Trophoblast cell (in vitro differentiated cells and primary cell): Measurements from ENCODE around the gene RILP.

ENCODE experiments used
- DNase-seq, 2 donors: peaks; one replicate each; pipeline ENCODE4 v3.0.0-alpha.2; 2016
- H2AFZ ChIP-seq: 2 replicates; pipeline ENCODE4 v1.6.1; 2013; ENCODE audit warnings: low read length, moderate library complexity, mild to moderate bottlenecking; ENCODE audit not compliant: insufficient read depth, poor library complexity
- H2AK5ac ChIP-seq: 2 replicates; pipeline ENCODE4 v1.6.1; 2013; ENCODE audit warnings: mild to moderate bottlenecking, low read length
- H2BK120ac ChIP-seq: 2 replicates; pipeline ENCODE4 v1.6.1; 2013; ENCODE audit warnings: low read length, mild to moderate bottlenecking, moderate library complexity; ENCODE audit not compliant: insufficient read depth, poor library complexity
- H2BK12ac ChIP-seq: 2 replicates; pipeline ENCODE4 v1.6.1; 2013; ENCODE audit warnings: mild to moderate bottlenecking, low read length, moderate library complexity
- H2BK5ac ChIP-seq: 2 replicates; pipeline ENCODE4 v1.6.1; 2013; ENCODE audit warnings: low read length, low read depth, moderate library complexity, mild to moderate bottlenecking; ENCODE audit not compliant: poor library complexity
- H3K14ac ChIP-seq: 2 replicates; pipeline ENCODE4 v1.6.1; 2013; ENCODE audit warnings: mild to moderate bottlenecking, low read length
- H3K18ac ChIP-seq: 2 replicates; pipeline ENCODE4 v1.6.1; 2013; ENCODE audit warnings: mild to moderate bottlenecking, low read length
- H3K23ac ChIP-seq: 2 replicates; pipeline ENCODE4 v1.6.1; 2013; ENCODE audit warnings: low read length
- H3K27ac ChIP-seq: 2 replicates; pipeline ENCODE4 v1.5.1; 2013; ENCODE audit warnings: low read depth, mild to moderate bottlenecking, inconsistent platforms, low read length, moderate library complexity
- H3K27me3 ChIP-seq: 2 replicates; pipeline ENCODE4 v1.6.1; 2013; ENCODE audit warnings: inconsistent platforms, mild to moderate bottlenecking, low read length, moderate library complexity; ENCODE audit not compliant: insufficient read depth
- H3K36me3 ChIP-seq, 2 experiments: 1 replicate in 1 of 2; 2 replicates in 1 of 2; pipeline ENCODE4 v1.6.1; 2013; ENCODE audit warnings: low read length in 2 of 2, mild to moderate bottlenecking in 2 of 2, moderate library complexity in 1 of 2; ENCODE audit not compliant: insufficient read depth in 2 of 2, control insufficient read depth in 1 of 2
- H3K4ac ChIP-seq: 2 replicates; pipeline ENCODE4 v1.6.1; 2013; ENCODE audit warnings: low read depth, mild to moderate bottlenecking, low read length, moderate library complexity
- H3K4me1 ChIP-seq, 2 experiments: 1 replicate in 1 of 2; 2 replicates in 1 of 2; pipeline ENCODE4 v1.6.1; 2013; ENCODE audit warnings: low read length in 2 of 2, mild to moderate bottlenecking in 2 of 2, moderate library complexity in 1 of 2; ENCODE audit not compliant: insufficient read depth in 2 of 2, control insufficient read depth in 1 of 2
- H3K4me2 ChIP-seq: 2 replicates; pipeline ENCODE4 v1.6.1; 2013; ENCODE audit warnings: inconsistent platforms, mild to moderate bottlenecking, low read length, moderate library complexity
- H3K4me3 ChIP-seq: 2 replicates; pipeline ENCODE4 v1.5.1; 2013; ENCODE audit warnings: mild to moderate bottlenecking, low read depth, low read length, inconsistent platforms
- H3K79me1 ChIP-seq: one replicate; pipeline ENCODE4 v1.6.1; 2013; ENCODE audit warnings: low read length
- H3K79me2 ChIP-seq: 2 replicates; pipeline ENCODE4 v1.6.1; 2013; ENCODE audit warnings: low read length, mild to moderate bottlenecking; ENCODE audit not compliant: control insufficient read depth, insufficient read depth, poor library complexity
- H3K9ac ChIP-seq: 2 replicates; pipeline ENCODE4 v1.6.1; 2013; ENCODE audit warnings: mild to moderate bottlenecking, low read length
- H3K9me3 ChIP-seq: 2 replicates; pipeline ENCODE4 v1.6.1; 2013; ENCODE audit warnings: low read depth, mild to moderate bottlenecking, control low read depth, inconsistent platforms, low read length; ENCODE audit not compliant: insufficient read depth
- H4K12ac ChIP-seq: 2 replicates; pipeline ENCODE4 v1.6.1; 2013; ENCODE audit warnings: low read depth, mild to moderate bottlenecking, low read length, moderate library complexity
- H4K8ac ChIP-seq: 2 replicates; pipeline ENCODE4 v1.6.1; 2013; ENCODE audit warnings: low read depth, mild to moderate bottlenecking, low read length, moderate library complexity
- H4K91ac ChIP-seq: one replicate; pipeline ENCODE4 v1.6.1; 2013; ENCODE audit warnings: low read depth, mild to moderate bottlenecking, low read length, moderate library complexity
- WGBS: extraction: QIAGEN DNeasy Blood & Tissue Kit; methylation state at CpG from one replicate; pipeline ENCODE4 v1.1.7; 2013; ENCODE audit warnings: missing lambda C conversion rate; ENCODE audit not compliant: insufficient read length, insufficient coverage; ENCODE audit errors: extremely low coverage; 5-methylcytosine and 5-hydroxymethylcytosine counted together

The RILP gene

DNA sequence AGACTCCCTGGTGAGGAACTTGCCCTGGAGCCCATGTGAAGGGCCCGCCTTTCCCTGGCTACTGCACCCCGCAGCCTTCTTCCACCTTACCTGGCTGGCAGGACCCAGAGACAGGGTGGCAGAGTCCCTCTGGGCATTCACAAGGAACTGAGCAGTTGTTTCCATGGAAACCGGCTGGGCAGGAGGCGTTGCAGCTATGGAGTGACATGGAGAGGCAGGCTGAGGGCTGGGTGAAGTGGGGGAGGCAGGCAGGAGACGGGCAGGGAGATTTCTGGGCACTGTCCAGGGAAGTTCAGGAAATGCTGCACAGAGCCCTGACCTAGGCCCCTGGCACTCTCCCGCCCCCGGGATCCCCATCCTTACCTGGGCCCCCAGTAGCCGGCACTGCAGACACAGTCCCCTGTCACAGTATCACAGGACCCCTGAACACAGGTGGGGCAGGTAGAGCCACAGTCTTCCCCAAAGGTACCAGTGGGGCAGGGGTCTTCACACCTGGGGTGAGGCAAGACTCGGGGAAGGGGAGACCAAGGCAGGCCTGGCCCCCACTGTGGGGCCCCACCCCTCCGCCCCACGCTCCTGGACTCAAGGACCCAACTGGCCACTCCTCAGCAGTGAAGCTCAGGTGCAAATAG, 10.0 kb downstream of the RILP start:
- no CpG with 5 or more reads among the region's 11 CpGs for WGBS
- H3K27me3 ChIP-seq = no peaks in the 10 kb centered on the region

DNA sequence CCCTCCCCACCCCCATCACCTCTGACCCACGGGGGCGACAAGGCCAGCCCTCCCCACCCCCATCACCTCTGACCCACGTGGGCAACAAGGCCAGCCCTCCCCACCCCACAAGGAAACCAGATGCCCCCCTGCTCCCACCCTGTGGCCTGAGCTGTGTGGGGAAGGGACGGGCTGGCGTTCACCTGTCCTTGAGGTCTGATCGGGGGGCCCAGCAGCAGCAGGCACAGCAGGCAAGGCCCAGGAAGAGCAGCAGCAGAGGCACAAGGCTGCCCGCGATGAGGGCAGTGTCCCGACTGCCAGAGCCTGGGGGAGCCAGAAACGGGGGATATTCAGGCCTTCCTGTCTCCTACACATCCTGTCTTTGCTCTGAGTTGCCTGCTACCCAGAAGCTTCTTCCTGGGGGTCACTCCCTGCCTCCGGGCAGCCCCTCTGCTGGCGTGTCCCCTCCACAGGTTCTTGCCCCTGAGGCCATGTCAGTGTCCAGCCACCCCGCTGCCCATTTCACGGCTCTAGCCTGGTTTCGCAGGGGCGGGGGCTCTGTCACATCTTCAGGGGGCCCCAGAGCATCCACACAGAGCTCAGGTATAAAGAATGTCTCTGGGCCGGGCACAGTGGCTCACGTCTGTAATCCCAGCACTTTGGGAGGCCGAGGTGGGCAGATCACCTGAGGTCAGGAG, 10.9 kb downstream of the RILP start:
- Histone ChIP-seq H2BK12ac (peak overlapping the region; percentile 2), H3K79me2 (no peaks in the 10 kb centered on the region), H3K27me3 (no peaks in the 10 kb centered on the region), H2BK120ac (no peak overlapping the region), H3K4ac (no peak overlapping the region), H2AK5ac (peak overlapping the region; percentile 1), H3K36me3 (no peaks in the 10 kb centered on the region), H3K79me1 (peaks cover 3% of the 10 kb centered on the region), H4K12ac (no peak overlapping the region), H2BK5ac (peak overlapping the region; percentile 1), H3K27ac (no peak overlapping the region), H4K8ac (peak overlapping the region; percentile 9), H3K23ac (no peak overlapping the region), H2AFZ (no peak overlapping the region), H3K14ac (no peak overlapping the region), H3K4me2 (no peak overlapping the region), H3K9me3 (no peaks in the 10 kb centered on the region), H3K9ac (no peak overlapping the region), H3K18ac (no peak overlapping the region), H3K4me1 (peaks cover 12 to 20% of the 10 kb centered on the region in 2 experiments), H4K91ac (peak overlapping the region; percentile 77), H3K4me3 (no peak overlapping the region)
- no CpG with 5 or more reads among the region's 19 CpGs for WGBS
- no peak for DNase-seq

More for the DNA sequence above, 10.0 kb downstream of the RILP start:
- Histone ChIP-seq H3K4me2 (no peak overlapping the region), H3K79me2 (no peaks in the 10 kb centered on the region), H3K27ac (no peak overlapping the region), H3K23ac (no peak overlapping the region), H3K9me3 (no peaks in the 10 kb centered on the region), H2AFZ (no peak overlapping the region), H3K4me3 (no peak overlapping the region), H3K4ac (no peak overlapping the region), H3K14ac (no peak overlapping the region), H3K9ac (no peak overlapping the region), H4K91ac (peak overlapping the region; percentile 11), H3K18ac (no peak overlapping the region), H2BK12ac (no peak overlapping the region), H2AK5ac (no peak overlapping the region), H4K12ac (no peak overlapping the region), H2BK5ac (no peak overlapping the region), H3K4me1 (peaks cover 16 to 29% of the 10 kb centered on the region in 2 experiments), H4K8ac (no peak overlapping the region), H3K79me1 (peaks cover 3% of the 10 kb centered on the region), H2BK120ac (no peak overlapping the region), H3K36me3 (no peaks in the 10 kb centered on the region)
- DNase-seq = no peak

DNA sequence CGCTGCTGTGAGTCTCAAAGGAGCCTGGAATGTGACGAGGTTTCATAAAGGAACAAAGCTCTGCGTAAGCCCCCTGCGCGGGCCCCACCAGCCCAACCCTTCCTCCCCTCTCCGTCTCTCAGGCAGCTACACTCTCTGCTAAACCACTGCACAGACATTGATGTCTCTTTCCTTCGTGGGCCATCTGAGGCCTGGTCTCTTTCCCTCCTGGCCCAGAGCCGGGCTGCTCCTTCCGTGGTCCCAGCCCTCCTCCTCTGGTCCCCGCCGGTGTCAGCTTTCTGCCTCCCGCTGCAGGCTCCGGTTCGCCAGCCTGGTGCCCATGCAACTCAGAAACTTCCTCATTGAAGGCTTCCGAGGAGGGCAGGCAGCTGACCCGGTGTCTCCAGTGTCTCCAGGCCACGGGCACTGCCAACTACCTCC, 11.5 kb downstream of the RILP start:
- Histone ChIP-seq H2AFZ (no peak overlapping the region), H3K9ac (no peak overlapping the region), H3K27ac (no peak overlapping the region), H3K23ac (no peak overlapping the region), H4K8ac (peak overlapping the region; percentile 55), H2BK120ac (peak overlapping the region; percentile 37), H3K9me3 (no peaks in the 10 kb centered on the region), H3K14ac (no peak overlapping the region), H2BK5ac (no peak overlapping the region), H3K4ac (no peak overlapping the region), H2AK5ac (no peak overlapping the region), H3K36me3 (no peaks in the 10 kb centered on the region), H3K4me1 (peaks cover 8 to 15% of the 10 kb centered on the region in 2 experiments), H3K79me2 (no peaks in the 10 kb centered on the region), H4K12ac (no peak overlapping the region), H3K79me1 (peaks cover 2% of the 10 kb centered on the region), H3K18ac (no peak overlapping the region), H4K91ac (peak overlapping the region; percentile 77), H2BK12ac (peak overlapping the region; percentile 20), H3K4me2 (no peak overlapping the region), H3K4me3 (no peak overlapping the region), H3K27me3 (no peaks in the 10 kb centered on the region)
- WGBS = no CpG with 5 or more reads among the region's 17 CpGs
- no peak for DNase-seq

DNA sequence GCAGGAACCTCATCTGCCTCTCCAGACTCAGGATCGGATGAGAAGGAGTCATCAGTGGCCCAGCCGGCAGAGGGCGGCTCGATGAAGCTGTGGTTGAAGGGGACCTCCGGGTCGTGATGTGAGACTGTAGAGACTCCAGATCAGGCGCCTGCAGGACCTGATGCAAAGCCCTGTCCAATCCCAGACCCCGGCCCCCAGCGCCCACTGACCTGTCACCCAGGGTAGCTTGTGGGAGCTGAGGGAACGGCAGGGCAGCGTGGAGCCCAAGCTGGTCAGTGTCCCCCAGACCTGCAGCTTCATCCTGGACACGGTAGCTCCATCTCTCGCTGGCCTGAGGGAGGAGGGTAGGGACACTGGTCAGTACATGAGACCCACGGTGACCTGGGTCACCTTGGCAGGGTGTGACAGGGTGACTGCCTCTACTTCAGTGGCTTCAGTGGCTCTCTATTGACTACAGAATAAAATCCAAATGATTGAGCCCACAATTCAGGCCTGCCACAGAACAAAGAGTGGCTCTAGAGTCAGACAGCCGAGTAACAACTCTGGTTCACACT, 12.9 kb downstream of the RILP start:
- Histone ChIP-seq H3K18ac (no peak overlapping the region), H4K91ac (peak overlapping the region; percentile 23), H3K27me3 (no peaks in the 10 kb centered on the region), H2BK12ac (no peak overlapping the region), H3K79me2 (no peaks in the 10 kb centered on the region), H3K23ac (no peak overlapping the region), H3K14ac (no peak overlapping the region), H3K79me1 (peaks cover 2% of the 10 kb centered on the region), H3K27ac (no peak overlapping the region), H4K8ac (no peak overlapping the region), H3K9me3 (no peaks in the 10 kb centered on the region), H3K36me3 (no peaks in the 10 kb centered on the region), H2AFZ (no peak overlapping the region), H3K4me1 (peaks cover 8 to 15% of the 10 kb centered on the region in 2 experiments), H3K9ac (no peak overlapping the region), H2AK5ac (peak overlapping the region; percentile 23), H3K4me3 (no peak overlapping the region), H2BK120ac (no peak overlapping the region), H4K12ac (no peak overlapping the region), H3K4ac (no peak overlapping the region), H2BK5ac (no peak overlapping the region), H3K4me2 (no peak overlapping the region)
- no CpG with 5 or more reads among the region's 15 CpGs for WGBS
- no peak for DNase-seq
